NCI-H2107 treated with DMSO at 0.1 percent for 48 hours (cell line): Measurements from ENCODE around the gene PPP2R2C.

Experiments
- DNase-seq: peaks from one replicate; lab custom pipeline; 2025; ENCODE audit not compliant: unreplicated experiment; lab: John Stamatoyannopoulos, UW

Gene PPP2R2C

DNA sequence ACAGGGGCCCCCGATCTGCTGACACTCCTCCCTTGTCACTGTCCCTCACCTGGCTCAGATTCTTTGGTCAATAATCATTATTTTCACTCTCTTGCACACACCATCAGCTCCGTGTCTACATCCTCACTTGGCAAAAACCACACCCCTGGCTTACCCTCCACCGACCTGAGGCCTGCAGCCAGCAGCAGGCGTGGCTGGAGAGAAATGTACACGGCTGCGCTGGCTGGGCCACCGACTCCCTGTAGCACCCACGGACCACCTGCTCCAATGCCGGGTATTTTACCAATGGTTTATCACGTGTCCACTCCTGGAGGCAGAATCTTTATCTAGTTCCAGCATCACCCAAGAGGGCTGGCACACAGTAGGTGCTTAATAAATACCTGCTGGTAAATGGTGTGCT is 104.3 kb downstream of the PPP2R2C start:
- DNase-seq = no peak

DNA sequence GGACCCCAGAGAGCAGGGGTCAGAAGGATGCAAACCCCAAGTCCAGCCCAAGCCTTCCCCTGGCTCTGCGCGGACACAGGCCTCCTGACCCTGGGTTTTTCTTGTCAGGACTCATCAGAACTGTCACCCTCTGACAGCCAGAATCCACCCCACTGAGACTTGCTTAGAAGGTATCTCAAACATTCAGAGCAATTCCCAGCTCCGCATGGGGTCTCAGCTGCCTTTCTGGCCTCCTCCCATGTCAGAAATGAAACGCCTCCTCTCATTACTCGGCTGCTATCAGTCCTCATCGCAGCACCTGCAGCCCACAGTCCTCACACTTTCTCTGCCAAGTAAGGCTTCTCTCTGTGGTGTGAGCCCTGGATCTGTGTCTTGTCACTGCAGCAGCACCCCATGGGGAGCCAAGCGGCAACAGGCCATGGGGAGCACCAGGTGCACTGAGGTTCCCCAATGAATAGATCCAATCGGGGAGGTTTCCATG is 105.0 kb downstream of the PPP2R2C start:
- peak; percentile 77 for DNase-seq

DNA sequence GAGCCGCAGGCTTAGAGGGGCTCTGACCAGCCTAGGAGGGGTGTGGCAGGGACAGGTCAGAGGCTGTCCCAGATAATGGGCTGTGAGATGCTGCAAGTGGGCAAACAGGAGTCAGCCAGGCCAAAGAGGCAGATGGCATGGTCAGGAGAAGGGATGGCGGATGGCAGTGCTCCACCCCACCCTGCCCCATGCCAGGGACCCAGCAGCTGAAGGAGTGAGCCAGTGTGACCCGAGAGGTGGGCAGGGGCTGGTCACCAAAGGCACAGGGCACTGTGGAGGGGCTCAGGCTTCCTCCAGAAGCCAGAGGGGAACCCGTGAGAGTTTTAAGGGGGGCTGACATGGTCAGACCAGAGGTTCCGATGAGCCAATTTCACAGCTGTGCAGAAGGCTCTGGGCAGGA is 105.8 kb downstream of the PPP2R2C start:
- no peak for DNase-seq

- no peak for DNase-seq
Observed at GRCh38 chr4:6365545-6366086, 106.8 kb downstream of the PPP2R2C start.

GRCh38 chr4:6364581-6364980 is 107.8 kb downstream of the PPP2R2C start:
- no peak for DNase-seq

GRCh38 chr4:6364146-6364545 is 108.3 kb downstream of the PPP2R2C start:
- no peak for DNase-seq

DNA sequence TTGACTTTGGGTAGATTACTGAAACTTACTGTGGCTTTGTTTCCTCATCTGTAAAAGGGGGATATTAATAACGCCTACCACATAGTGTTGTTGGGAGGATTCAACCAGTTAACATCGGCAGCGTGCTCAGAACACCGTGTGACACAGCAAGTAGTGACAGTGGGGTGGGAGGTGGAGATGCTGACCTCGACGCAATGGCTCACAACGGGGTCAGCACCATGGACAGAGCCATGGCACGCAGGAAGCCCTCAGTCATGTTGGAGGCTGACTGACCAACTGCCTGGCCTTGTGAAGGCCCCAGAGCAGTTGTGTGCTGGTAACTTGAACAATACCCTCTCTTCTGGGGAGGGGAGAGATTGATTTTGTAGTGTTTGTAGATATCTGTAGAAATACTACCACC is 109.5 kb downstream of the PPP2R2C start:
- DNase-seq = no peak

- no peak for DNase-seq
Observed at GRCh38 chr4:6362243-6362885, 110.0 kb downstream of the PPP2R2C start.

GRCh38 chr4:6361076-6361784 is 111.2 kb downstream of the PPP2R2C start:
- no peak for DNase-seq

DNA sequence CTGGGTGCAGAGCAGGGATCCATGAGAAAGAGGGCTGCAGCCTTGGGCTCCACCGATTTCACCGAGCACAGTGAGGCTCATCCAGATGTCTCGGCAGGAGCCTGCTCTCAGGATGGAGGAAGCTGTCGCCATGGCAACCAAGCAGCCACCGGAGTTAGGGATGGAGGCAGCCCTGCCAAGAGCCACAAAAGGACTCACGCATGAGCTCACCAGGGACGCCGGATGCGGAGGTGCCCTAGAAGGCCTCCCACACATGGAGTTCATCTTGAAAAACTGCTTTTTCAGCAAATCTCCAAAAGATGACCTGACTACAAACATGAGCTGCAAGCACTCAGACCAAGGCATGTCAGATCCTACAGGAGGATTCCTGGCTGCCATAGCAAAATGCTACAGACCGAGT is 112.0 kb downstream of the PPP2R2C start:
- no peak for DNase-seq

- no peak for DNase-seq
Observed at GRCh38 chr4:6359536-6360308, 112.7 kb downstream of the PPP2R2C start.

DNA sequence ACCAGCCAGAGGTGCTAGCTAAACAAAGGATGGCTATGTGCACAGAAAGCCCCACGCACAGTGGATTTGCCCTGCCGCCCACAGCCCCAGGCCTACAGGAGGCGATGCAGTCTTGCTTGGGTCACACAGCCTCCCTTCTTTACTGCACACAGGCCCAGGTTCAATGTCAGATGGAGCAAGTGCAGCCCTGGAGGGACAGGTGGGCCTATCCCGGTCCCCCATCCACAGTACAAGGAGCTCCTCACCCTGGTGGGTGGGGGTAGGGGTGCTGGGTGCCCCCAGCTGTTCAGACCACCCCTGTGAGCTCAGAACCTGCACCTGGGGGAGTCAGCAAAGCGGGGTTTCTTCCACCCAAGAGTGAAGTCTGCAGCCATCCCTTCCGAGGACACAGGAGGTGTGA is 114.9 kb downstream of the PPP2R2C start:
- DNase-seq = no peak

DNA sequence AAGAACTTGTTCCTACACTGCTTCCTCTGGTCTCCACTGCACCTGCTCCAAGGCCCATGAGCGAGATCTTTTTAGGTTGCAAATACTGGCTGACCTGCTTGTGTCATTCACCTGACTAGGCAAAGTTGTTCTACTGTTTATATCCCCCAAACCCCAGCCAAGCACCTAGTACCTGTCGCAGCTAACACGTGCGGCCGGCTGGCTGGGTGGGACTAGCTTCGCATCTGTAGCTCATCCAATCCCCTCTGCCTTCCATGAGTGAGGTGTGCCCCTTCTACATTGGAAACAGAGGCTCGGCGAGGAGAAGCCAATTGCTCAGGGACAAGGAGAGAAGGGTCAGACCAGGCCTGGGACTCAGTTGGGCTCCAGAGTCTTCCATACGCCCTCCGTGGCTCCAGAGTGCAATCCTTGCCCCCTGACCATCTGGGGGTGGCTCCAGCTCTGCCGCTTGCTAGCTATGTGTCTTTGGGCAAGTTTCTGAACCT is 116.3 kb downstream of the PPP2R2C start:
- no peak for DNase-seq

DNA sequence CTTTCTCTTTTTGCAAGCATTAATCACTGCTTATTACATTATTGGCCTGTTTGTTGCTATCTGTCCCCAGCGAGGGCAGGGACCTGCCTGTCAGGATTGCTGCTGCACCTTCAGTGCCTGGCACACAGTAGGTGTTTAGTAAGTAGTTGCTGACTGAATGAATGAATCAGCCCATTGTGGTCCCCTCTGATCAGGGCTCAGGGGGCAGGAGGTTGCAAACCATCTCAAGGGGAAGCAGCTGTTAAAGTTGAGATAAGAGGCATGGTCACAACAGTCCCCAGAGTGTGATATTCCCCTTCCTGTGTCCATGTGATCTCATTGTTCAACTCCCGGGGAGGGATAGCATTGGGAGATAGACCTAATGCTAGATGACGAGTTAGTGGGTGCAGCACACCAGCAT is 117.4 kb downstream of the PPP2R2C start:
- DNase-seq = no peak

GRCh38 chr4:6354626-6355025 is 117.8 kb downstream of the PPP2R2C start:
- no peak for DNase-seq

DNA sequence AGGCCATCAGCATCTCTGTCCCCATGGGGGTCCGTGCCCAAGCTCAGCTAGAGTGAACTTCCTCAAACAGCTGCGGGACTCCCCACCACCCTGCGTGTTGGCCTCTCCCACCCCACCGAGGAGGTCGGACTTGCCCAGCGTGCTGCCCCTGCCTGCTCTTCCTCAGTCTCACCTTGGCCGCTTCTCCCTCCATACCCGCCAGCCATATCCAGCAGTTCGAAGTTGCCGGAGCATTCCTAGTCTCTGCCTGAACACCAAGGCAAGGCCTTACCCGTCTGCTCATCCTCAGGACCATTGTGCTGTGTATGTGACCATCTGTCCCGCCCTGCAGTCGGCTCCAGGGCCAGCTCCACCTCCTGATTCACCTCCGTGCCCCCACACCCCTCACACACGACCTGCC is 118.3 kb downstream of the PPP2R2C start:
- no peak for DNase-seq

GRCh38 chr4:6352031-6352692 is 120.3 kb downstream of the PPP2R2C start:
- DNase-seq = peak; percentile 21

DNA sequence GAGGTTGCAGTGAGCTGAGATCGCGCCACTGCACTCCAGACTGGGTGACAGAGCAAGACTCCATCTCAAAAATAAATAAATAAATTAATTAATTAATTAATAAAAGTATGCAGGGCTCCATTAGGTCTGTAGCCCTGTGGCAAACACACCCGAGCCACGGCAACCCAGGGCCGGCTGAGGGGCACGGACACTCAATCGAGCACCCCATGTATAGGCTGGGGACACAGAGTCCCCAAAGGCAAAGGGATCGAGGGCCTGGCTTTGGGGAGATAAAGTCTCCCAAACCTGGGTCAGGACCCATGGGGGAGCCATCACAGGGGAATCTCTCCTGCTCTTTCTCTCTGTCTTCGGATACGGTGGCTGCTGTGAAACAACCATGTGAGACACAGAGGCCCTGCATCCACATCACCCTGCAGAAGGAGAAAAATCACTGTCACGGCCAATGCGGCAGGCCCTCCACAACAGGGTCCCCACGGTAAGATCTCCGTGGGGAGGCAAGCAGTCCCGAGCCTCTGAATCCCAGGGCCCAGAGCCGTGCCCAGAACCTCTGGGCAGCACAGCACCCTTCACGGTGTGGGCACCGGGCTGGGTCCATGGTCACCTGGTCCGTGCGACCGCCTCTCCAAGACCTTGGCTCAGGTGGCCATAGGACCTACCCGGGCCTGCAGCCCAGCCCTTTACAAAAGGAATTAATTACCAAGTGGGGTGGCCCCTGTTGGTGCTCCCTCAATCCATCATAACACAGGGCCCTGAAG is 121.0 kb downstream of the PPP2R2C start:
- no peak for DNase-seq

GRCh38 chr4:6350646-6351045 is 121.8 kb downstream of the PPP2R2C start:
- no peak for DNase-seq

DNA sequence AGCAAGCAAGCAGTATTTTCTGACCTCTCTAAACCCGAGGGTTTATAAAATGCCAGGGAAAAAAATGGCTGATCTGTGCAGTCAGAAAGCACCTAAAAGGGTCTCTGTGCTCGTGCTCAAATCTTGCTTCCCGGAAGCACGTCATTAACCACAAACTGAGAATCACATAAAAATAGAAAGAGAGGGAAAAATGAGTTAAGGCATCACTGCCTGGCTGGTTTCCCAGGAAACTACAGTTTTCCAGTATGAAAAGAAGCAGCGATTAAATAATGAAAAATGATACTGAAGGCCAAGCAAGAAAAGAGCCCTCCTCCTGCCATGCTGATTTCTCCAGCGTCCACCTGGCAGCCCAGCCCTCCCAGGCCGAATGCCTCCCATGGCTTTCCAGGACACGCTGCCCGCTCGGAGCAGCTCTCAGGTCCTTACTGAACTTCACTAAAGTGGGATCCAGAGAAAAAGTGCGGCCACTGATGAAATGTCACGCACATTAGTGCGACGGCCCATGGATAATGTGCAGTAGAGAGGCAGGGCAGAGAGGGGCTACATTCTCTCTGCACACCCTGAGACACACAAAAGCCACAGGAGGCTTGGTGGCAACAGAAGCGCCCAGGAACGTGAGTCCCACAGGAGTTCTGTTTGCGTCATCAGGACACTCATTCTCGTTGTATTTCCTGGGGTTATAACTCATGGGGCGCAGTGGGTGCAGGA is 122.4 kb downstream of the PPP2R2C start:
- no peak for DNase-seq
